Amygdala (tissue), 56 donors: Measurements from ENCODE around the gene APEX1.
A peak's percentile ranks its signal among the peaks of the same experiment; 100 is the strongest.

Source experiments
- DNase-seq, 56 donors: peaks; one replicate each; lab custom pipeline; 2025; lab: John Stamatoyannopoulos, UW

The APEX1 gene

DNA sequence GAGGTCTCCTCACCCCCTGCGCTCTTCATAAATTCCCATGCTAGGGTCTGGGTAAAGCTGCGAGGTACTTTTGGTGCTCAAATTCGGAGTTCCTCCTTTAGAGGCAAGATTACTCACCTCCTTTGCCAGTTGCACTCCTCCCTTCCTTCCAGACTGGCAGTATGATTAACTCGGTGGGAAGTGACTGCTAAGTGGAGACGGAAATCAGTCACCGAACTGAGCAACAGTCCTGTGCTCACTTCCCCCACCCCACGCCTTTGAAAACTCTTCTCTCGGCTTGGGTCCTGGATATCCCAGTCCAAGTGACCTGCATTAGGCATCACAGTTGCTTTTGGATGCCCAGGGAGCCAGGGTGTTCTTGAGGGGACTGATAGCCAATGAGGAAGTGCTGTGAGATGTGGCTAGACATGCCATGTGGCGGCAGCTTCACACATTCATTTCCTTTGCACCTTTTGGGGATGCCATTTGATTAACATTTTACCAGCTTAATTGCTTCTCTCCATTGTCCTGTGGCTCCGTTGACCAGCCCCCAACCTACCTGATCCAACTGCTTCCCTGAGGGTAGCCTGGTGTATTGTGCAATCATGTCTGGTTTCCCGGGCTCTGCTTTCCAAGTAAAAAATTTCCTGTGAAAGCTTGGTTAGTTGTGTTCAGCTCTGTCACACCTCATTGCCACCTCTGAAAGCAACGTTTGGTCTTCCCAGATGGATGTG is 15.0 kb downstream of the APEX1 start:
- DNase-seq, result peak in 20 of 56 donors; percentile 4 to 59 (median 37)

DNA sequence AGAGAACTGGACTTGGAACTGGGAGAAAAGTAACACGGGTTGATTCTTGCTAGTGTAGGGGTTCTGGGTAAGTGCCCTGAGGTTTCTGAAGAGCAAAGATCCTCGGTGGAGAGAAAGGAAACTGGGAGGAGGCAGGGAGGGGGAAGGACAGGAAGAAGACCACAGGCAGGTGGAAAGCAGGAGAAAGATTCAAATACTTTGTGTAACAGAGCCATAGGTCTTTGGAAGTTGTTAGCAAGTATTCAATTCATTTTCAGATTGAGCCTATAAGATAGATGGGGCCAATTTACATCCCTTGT is 15.5 kb downstream of the APEX1 start:
- no peak for DNase-seq

DNA sequence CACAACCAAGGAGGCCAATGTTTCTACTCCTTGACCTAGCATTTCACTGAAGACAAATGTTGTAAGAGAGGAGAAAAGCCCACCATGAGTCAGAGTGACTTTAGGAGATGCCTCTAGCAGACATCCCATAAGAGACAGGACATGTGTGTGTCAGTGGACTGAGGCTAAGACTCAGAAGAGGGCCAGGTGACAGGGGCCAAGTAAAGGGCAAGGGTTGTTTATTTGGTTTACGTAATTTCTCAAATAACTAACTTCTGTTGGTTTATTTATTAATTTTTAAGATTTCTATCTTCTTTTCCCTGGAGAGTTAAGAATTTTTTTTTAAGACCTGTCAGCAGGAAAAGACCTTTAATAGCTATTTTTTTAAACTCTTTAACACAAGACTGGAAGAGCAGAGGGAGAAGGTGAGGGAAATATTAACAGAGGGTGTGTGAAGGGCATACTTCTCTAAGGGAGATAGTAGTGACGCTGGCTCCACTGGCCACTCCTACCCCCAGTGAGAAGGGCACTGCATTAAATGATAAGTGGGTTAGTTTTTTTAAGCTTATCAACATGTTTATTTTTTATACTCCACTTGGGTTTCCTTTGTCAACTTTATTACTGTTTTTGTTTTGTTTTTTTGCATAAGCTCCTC is 17.6 kb downstream of the APEX1 start:
- no peak for DNase-seq

DNA sequence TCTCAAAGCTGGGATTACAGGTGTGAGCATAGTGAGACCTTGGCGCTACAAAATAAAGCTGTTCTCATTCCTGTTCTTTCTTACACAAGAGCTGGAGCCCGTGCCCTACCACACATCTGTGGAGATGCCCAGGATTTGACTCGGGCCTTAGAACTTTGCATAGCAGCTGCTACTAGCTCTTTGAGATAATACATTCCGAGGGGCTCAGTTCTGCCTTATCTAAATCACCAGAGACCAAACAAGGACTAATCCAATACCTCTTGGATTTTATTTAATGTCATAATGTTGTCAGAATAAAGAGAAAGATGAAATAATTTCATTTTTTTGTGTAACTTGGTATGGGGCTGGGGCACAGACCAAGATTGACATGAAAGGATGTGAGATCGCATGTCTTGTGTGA is 21.8 kb downstream of the APEX1 start:
- DNase-seq, result no peak

DNA sequence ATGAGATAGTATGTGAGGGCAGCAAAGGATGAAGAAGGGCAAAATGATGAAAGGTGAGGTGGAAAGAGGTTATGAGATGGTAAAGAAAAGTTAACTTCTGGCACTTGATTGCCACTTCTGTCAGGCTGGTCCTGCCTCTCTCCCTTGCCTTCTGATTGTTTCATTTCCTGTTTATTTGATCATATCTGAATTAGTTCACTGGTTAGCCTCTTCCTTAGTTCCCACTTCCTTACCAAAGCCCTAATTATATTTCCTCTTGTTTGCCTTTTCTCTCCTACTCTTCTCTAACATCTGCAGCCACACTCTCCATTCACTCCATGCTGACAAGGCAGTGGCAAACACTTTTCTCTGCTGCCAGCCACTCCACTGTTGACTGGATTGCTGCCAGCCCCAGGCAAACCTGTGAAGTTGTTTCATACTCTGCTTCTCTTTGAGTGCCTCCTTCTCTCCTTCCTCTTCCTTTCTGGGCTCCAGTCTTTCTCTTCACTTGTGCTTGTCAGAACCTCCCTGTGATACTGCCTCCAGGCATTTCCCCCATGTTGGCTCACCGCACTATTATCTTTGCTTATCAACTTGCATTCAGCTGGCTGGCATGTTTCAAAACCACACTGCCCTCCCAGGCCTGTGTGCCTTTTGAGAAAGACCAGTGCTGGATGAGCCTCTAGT is 22.3 kb downstream of the APEX1 start:
- peak in 12 of 56 donors; percentile 6 to 31 (median 10) for DNase-seq

DNA sequence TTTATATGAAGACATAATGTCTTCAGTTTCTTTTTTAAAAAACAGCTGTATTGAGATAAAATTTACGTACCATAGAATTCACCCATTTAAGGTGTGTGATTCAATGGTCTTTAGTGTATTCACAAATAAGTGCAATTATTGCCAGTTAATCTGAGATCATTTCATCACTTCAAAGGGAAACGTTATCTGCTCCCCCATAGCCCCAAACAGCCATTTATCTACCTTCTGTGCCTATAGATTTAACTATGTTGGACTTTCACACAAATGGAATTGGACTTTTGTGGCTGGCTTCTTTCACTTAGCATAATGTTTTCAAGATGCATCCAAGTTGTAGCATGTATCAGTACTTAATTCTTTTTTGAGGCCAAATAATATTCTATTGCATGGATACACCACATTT is 23.9 kb downstream of the APEX1 start:
- no peak for DNase-seq

DNA sequence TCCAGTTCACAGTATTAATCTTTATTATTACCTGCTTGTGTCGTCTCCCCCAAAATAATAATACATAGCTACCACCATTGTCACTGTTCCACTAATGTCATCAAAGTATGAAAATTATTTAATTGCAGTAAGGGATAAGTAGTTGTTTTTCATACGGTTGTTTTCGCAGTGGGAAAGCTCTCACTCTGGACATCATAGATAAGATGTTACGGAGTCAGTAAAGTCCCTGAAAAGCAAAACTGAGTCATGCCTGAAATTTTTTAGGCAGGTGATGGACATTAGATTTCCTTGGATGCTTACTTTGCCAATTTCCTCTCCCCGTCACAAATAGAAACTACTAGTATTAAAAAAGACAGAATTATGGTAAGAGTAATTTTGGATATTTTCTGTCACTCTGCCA is 27.4 kb downstream of the APEX1 start:
- DNase-seq, result no peak

DNA sequence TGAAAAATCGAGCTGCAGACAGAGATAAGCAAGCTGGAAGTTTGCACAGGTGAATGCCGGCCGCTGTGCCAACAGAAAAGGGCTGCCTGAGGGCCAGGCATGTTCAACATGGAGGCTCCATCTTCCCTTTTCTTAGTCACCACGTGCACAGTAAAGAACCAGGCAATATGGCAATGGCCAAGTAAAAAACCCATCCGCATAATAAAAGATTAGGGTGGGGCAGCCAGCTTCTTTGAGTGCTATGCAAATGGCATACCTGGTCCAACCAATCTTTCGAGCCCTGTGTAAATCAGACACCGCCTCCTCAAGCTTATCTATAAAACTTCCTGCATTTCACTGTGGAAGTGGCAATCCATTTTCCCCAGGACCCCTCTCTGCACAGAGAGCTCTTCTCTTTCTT is 30.9 kb downstream of the APEX1 start:
- no peak for DNase-seq

DNA sequence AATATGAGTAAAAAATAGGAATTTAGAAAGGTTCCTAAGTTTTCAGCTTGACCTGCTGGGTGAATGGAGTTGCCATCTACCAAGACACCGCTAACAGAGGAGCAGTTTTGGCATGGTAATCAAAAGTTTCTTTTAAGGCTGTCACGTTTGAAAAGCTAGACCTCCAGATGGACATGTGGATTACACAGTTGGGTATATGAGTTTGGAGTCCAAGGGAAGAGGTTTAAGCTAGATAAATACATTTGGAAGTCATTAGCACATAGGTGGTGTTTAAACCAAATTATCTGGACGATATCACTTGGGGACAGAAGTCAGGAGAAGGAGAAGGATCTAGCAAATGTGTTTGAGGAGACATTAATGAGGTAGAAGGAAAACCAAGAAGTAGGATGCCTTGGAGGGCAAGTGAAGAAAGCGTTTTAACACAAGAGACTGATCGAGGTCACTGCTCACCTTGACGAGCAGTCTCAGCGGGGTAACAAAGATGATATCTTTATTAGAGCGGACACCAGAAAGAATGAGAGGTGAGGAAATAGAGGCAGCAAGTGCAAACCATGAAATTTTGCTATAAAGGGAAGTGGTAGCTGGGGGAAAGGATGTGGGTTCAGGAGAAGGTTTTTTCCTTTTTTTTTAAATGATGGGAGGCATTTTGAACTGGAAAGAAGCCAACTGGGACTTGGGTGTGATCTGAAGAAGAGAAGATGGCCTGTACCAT is 31.8 kb downstream of the APEX1 start:
- DNase-seq, result no peak

DNA sequence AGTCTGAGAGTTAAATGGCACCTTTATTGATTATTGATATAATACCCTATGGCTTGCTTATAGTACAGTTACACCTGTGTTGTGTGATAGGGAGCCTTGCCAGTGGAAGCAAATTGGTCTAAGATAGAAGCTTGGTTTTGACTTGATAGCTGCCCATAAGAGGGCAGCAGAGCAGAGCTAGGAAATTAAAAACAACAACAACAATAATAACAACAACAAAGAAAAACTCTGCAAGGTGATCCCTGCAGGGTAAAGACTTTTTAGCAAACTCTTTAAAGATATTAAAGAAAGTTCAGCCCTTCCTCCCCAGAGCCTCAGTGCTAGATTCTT is 32.3 kb downstream of the APEX1 start:
- DNase-seq, result no peak

DNA sequence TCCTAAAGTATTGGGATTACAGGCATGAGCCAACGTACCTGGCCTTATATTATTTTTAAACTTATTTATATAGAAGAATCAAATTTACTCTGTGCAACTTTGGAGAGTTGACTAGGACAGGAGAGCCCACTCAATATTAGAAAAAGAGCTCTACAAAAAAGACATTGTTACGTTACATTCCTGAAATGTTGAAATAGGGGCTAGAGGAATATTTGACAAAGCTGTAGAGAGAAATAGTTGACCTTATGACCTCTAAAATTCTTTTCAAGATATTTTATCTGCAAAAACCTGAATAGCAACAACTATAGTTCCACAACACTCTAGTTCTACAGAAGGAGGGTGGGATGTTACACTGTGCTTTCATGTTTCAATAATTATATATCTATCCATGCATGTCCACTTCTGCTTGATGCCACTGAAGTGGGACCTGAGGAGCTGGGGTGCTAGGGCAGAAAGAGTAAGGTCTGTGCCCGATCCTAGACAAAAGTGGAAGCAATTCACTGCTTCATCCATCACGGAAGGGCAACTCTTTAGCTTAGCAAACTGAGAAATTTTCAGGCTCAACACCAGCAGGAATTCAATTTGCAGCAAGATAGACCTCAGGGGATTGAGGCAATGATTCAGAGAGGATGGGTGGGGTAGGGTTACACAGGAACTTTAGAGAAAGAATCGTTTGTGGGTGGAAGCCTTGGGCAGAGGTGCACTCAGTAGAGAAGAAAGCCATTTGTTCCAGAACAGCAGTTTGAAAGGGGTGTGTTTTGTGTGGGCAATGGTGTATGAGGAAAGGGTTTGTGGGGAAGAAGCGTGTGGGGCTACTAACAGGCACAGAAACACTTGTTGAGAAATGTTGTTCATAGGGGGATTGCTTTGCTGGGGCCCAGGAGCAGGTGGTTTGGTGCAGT is 34.3 kb downstream of the APEX1 start:
- no peak for DNase-seq

DNA sequence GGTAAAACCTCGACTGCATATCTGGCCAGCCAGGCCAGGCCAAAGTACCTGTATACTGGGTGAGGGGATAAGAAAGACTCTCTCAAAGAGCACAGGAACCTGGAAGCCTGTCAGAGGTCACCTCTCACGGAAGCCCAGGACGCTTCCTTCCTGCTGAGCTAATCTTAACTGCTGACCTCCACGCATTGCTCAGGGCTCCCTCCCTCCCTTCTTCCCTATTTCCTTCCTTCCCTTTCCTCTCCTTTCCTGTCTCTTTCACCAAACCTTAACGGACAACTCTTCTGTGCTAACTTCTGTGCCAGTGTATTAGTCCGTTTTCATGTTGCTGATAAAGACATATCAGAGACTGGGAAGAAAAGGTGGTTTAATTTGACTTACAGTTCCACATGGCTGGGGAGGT is 35.5 kb downstream of the APEX1 start:
- DNase-seq, result no peak

DNA sequence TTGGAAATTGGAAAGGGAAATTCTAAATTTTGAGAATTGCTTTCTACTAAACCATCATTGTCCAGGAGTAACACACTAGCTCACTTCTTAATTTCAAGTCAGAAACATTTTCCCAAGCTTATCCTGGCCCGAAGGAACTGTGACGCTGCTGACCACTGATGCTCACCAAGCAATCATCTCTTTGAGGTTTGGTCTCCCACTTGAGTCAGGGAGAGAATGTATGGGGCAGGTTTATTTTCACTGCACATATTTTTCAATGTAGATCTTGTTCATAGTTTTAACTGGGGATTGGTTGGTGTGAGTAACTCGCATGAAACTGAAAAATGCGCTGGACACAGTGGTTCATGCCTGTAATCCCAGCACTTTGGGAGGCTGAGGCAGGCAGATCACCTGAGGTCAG is 37.5 kb downstream of the APEX1 start:
- DNase-seq, result no peak

DNA sequence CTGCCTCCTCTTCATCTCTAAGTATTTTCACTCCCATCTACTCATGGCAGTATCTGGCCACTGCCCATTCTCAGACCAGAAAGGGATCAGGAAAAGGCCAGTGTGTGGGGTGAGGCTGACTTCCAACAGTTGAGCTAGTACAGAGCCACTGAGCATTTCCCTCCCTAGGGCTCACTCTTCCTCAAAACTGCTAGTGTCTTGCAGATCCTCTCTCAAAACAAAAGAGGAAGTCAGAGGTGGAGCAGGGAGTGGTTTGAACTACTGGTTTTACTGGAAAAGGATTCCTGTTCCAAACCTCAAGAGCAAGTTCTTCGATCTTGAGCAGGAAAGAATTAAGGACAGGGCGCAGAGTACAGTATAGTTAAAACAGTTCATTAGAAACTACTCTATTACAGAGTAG is 38.6 kb downstream of the APEX1 start:
- DNase-seq, result peak in 7 of 56 donors; percentile 0 to 15 (median 2)

DNA sequence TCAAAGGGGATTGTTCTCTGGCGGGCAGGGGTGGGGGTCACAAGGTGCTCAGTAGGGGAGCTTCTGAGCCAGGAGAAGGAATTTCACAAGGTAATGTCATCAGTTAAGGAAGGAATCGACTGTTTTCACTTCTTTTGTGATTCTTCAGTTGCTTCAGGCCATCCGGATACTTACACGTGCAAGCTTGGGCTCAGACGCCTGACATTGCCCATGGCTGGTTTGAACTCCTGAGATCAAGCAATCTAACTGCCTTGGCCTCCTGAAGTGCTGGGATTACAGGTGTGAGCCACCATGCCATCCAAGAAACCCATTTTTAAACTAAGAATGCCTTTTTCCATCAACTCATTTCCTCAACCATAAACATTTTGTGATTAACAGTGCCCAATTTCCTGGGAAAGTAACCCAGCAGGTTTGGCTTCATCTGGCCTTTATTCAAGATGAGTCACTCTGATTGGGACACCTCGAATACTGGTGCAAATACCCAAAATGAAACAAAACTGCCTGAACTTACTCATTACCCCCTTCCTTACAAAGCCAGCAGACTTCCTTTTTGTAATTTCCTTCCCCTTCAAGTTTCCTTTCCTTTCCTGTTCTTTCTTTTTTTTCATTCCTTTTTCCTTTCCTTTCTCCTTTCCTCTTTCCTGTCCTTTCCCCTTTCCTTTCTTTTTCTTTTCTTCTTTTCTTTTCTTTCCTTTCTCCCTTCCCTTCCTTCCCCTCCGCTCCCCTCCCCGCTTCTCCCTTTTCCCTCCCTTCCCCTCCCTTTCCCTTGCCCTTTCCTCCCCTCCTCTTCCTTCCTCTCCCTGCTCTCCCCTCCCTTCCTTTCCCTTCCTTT is 40.1 kb downstream of the APEX1 start:
- DNase-seq, result no peak

DNA sequence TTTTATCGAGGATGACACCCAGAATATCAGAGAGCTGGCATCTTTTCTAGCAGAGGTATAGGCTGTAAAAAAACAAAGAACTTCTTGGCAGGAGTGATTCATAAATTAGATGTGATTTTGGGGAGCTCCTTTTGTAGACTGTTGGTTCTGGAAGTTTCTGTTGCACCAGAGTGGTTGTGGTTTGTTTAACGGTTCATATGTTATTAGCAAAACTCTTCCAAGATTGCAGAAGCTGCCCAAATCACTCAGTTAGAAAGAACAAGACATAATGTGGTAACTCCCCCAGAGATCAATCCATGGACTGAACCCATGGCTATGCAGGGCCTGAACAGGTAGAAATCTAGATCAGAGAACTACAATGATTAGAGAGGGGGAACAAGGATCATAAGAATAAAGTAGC is 43.6 kb downstream of the APEX1 start:
- DNase-seq, result no peak

DNA sequence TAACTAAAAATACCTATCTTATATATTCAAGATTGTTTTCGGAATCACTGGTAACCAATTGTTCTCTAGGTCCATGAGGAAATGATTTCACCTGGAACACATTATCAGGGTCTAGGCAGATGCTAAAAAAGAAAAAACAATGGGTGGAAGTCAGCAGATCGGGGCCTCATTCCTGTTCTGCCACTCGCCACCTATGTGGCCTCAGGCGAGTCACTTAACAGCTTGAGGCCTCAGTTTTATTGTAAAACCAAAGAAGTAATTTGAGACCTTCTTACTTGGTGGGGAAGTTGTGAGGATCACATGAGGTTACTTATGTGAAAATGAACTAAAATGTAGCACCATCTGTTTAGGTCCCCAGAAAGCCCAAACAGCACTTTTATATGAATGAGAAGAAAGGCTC is 44.1 kb downstream of the APEX1 start:
- no peak for DNase-seq

DNA sequence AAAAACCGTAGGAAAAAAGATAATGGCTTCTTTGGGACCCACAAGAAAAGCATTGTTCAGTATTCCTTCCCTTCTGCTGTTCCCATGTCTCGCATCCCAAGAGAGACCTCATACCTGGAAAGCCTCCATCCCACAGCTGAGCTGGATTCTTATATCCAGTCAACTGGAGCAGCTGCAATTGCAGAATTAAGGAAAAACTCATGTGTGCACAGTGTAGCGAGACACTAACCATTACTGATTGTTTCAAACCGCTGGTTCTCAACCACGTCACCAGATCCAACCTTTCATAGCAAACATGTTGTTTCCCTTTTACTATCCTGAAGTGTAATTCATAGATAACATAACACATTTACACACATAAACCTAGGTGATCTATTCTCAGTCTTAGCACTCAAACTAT is 44.9 kb downstream of the APEX1 start:
- no peak for DNase-seq

DNA sequence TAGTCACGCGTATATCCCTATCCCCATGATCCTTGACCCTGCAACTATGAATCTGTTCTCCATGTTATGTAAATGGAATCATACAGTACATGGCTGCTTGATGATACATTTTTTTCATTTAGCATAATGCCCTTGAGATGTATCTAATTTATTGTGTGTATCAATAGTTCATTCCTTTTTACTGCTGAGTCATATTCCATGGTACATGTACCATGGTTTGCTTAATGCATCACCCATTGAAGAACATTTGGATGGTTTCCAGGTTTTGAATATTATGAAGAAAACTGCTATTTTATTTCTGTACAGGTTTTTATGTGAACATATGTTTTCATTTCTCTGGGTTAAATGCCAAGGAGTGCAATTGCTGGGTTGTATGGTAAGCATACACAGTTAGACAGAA is 46.3 kb downstream of the APEX1 start:
- no peak for DNase-seq

DNA sequence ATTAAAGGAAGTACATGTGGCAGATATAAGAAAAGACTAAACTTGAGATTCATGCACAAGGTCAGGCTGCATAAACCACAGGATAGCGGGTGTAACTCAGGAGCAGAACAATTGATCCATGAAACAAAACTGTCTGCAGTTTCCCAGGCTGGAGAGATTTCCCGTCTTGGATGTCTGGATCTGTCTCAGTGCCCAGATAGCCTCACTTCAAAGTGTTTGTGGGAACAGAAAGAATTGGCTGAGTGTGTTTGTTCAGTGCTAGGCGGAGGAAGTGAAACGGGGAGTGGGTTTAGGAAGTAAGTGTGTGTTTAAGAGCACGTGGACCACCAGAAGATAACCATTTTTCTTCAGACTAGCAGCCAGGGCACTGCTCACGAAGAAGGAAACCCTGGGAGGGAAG is 48.9 kb downstream of the APEX1 start:
- peak in 17 of 56 donors; percentile 0 to 48 (median 4) for DNase-seq
